Umbilical cord (tissue), 2 donors: ENCODE results near the gene RRP36. TPM values are rescaled to one million over a fixed set of nuclear protein-coding genes. Genes with fewer than 3 reads are reported as not detected.

Experiments used
- DNase-seq: peaks from one replicate; pipeline ENCODE4 v3.0.0-alpha.2; 2015; ENCODE audit warnings: low spot score
- total RNA-seq: library from RNA; depleted of rRNA; stranded (reverse); fragments of >200 nt; gene quantifications from one replicate; pipeline ENCODE4 v1.2.3, GENCODE V29; 2014; ENCODE audit warnings: low replicate concordance; ENCODE audit not compliant: insufficient read depth

RRP36 gene
- total RNA-seq, 1 donor from 2014 or later = 26.2 TPM

DNA sequence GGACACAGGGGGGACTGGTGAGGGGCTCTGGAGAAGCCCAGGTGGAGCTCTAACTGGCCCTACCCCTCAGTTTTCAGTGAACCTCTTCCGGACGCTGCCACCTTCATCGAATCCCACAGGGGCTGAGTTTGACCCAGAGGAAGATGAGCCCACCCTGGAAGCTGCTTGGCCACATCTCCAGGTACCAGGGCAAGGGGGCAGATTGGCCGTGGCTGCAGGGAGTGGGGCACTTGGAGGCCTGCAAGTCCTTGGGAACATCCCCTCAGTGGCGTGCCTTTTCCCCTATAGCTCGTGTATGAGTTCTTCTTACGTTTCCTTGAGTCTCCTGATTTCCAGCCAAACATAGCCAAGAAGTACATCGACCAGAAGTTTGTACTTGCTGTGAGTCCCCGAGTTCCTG, 14.3 kb upstream of the RRP36 start:
- DNase-seq = no peak

DNA sequence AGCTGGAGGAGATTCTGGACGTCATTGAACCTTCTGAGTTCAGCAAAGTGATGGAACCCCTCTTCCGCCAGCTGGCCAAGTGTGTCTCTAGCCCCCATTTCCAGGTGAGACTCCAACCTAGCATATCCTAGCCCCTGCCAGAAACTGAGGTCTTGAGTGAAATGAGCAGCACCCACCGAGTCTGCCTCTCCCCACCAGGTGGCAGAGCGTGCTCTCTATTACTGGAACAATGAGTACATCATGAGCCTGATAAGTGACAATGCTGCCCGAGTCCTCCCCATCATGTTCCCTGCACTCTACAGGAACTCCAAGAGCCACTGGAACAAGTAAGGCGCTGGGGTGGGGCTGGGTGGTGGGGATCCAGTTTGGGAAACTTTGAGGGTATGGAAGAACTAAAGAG, 12.3 kb upstream of the RRP36 start:
- peak; percentile 35 for DNase-seq

DNA sequence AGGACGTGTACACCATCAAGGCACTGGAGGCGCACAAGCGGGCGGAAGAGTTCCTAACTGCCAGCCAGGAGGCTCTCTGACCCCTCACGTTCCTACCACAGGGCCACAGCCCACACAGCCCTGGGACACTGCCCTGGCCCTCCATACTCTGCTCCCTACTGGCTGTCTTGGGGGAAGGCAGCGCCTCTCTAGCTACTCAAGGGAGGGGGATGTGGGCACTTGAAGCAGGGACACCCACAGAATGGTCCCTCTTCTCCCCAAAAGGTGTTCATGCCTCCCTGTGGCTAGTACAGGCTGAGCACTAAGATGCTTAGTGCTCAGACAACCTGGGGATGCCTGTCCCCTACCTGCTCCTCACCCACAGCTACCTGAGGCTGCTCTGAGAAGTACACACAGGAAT, 10.2 kb upstream of the RRP36 start:
- no peak for DNase-seq

- DNase-seq = no peak
Measured at GRCh38 chr6:43012364-43012763, 9.1 kb upstream of the RRP36 start.

- DNase-seq = peak; percentile 85
Measured at GRCh38 chr6:43013097-43013842, 8.2 kb upstream of the RRP36 start.

GRCh38 chr6:43013843-43014433, 7.5 kb upstream of the RRP36 start, which contains the start of the genes KLHDC3 and MEA1:
Gene KLHDC3, plus strand, starts transcription at chr6:43014249. Its CDS starts 2,944 bp downstream, at chr6:43017193.
Gene MEA1, minus strand, starts transcription at chr6:43013946. Its CDS starts 133 bp downstream, at chr6:43013813.
- peak; percentile 100 for DNase-seq

GRCh38 chr6:43014434-43014909, 7.0 kb upstream of the RRP36 start:
- DNase-seq = peak; percentile 56

DNA sequence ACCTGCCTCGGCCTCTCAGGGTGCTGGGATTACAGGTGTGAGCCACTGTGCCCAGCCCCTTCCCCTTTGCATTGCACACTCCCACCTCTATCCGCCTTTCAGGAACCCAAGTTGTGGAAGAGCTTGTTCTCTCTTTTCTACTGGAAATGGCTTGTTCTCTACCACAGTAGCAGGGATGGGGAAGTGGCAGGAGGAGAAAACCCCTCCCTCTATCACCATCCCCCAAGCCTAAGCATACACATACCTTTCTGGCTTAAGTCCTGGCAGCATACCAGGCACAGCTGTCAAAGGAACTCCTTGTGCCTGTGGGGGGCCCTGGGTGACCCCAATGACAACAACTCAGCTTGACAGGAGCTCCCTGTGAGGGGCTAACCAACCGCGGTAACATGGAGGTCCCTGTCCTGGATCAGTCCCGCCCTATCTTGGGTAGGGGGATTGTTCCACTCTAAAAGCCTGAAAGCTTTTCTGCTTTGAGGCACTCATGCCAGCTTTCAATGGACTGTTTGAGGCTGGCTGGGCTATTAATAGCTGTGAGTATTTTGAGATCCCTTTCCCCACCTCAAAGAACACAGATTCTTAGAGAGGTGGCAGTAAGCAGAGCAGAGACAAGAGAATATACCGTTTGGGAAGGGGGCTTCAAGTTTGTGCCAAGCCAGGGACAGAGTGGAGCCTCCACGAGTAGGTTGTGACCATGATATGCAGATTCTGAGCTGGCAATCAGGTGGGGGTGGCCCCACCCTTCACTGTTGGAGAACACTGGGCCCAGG, 5.1 kb upstream of the RRP36 start:
- no peak for DNase-seq

DNA sequence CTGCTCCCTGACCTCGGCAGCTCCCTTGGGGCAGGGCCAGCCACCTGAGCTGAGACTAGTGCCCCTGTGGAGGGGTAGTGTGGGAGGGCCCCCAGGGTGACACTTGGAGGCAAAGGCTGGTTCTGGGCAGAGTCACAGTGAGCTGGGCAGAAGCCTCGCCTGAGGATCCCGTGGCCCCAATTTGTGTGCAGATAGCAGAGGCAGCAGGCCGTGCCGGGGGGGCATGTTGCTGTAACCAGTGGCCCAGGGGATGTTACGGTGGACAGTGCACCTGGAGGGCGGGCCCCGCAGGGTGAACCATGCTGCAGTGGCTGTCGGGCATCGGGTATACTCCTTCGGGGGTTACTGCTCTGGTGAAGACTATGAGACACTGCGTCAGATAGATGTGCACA, 4.5 kb upstream of the RRP36 start:
- DNase-seq = no peak

DNA sequence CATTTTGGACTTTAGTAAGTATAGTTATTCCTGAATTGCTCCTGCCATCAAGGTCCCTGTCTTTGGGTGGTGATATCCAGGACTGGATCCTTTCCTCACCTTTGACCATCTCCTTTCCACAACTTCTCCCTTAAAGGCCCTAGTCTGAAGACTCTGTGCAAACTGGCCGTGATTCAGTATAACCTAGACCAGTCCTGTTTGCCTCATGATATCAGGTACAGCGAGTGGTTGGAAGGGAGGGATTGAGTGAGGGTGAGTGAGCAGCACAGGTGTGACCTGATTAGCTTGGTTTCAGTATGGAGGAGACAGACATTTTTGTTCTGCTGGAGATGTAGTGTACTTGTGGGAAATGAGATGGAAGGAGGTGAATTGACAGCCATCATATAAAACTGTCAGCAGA, 2.3 kb upstream of the RRP36 start:
- DNase-seq = no peak

DNA sequence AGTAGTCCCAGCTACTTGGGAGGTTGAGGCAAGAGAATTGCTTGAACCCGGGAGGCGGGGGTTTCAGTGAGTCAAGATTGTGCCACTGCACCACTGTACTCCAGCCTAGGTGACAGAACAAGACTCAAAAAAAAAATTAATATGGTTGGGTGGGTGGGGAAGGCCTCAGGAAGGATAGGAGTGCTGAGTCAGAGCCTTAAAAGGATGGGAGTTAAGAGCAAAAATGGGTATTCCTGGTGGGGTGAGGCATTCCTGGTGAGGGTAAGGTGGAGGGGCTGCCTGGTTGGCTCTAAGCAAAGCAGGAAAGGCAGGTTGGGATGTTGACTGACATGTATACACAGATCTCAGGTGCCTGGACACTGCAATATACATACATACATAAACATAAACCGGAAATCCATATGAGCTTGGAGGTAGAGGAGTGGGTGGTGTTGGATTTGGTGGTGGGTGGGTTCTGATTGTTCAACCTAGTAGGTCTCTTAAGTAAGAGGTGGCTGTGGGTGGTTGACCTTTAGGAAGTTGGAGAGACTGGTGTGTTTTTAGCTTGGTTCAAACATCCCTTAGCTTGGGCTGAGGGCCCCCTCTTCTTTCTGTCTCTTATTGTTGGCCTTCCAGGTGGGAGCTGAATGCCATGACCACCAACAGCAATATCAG, 1.2 kb upstream of the RRP36 start:
- no peak for DNase-seq

DNA sequence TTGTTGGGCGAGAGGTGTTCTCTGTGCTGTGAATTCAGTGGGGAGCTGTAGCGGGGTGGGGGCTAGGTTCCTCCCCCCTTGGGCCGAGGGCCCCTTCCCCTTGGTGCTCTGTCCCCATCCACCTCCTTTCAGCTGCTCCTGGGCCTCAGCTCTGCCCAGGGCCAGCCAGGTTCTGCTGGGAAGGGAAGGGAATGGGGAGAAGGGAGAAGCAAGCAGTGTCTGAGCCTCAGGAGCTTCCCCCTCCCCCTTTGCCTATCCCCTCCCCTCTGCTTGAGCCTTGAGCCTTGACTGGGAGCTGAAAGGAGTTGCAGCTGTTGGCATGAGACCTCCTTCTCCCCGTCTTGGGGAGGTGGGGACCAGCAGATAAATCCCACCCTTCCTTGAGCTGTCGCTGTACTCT, 576 bp upstream of the RRP36 start:
- DNase-seq = peak; percentile 55

GRCh38 chr6:43024436-43024835, 3.0 kb downstream of the RRP36 start:
- DNase-seq = no peak

DNA sequence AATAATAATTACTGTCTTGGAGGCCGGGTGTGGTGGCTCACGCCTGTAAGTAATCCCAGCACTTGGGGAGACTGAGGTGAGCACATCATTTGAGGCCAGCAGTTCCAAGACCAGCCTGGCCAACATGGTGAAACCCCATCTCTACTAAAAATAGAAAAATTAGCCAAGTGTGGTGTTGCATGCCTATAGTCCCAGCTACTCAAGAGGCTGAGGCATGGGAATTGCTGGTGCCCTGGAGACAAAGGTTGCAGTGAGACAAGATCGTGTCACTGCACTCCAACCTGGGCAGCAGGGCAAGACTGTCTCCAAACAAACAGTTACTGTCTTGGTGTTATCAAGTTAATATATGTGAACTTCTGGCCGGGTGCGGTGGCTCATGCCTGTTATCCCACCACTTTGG, 4.9 kb downstream of the RRP36 start:
- no peak for DNase-seq

DNA sequence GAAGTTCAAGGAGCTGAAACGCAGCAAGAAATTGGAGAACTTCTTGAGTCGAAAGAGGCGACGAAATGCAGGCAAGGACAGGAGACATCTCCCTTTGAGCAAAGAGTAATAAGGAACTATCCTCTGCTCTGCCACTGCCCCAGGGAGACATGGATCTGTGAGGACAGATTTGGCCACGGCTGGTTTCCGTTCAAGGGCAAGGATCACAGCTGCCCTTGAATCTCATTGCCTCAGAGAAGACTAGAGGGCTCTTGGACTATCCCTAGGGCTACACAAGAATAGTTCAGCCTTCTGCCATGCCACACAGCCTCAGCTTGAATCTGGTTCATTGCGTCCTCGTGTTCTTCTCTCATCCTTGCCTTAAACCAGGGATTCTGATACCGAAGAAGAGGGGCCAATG, 7.7 kb downstream of the RRP36 start:
- DNase-seq = no peak

- no peak for DNase-seq
Measured at GRCh38 chr6:43032326-43032725, 10.9 kb downstream of the RRP36 start.

GRCh38 chr6:43033496-43034189, 12.2 kb downstream of the RRP36 start:
- no peak for DNase-seq

DNA sequence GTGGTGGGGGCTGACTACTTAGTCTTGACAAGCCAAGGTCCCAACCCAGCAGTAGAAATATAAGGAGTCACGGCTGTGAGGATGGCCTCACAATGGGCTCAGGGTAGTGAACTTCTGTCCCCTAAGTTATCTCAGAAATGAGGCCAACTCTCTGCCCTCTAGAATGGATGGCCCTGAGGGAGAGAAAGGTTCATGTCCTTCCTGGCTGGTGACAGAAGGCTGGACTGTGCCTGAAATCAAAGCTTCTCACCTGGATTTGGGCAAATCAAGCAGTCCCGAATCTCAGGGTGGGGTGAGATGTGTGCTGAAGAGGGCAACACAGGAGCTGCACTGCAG, 12.7 kb downstream of the RRP36 start:
- DNase-seq = no peak

DNA sequence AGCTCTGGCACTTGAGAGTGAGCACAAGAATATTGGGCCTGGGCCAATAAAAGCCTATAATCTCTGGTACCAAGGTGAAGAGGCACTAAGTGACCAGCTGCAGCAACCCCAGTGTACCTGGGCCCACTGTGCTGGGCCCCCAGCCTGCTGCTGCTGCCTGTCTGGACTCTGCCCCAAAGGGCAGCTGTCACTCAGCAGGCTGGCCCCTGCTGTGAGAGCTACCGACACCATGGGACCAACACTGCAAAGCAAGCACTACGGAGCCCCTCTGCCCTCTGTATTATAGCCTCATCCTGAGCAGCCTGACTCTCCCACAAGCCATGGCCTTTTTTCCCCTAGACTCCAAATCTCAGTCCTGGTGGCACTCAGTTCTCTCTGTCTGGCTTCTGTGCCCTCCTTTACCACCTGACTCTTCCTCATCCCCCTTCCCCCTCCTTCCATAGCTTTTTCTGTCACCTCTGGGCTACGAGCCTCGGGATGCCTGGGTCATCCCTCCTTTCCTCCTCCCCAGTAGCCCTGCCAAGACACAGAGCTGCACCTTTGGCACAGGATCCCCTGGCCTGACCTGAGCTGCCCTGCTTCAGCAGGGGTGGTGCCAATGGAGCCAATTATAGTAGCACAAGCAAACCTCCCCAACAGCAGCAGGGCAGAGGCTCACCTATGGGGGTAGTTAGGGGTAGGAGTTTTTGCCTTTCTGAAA, 14.2 kb downstream of the RRP36 start:
- DNase-seq = no peak

DNA sequence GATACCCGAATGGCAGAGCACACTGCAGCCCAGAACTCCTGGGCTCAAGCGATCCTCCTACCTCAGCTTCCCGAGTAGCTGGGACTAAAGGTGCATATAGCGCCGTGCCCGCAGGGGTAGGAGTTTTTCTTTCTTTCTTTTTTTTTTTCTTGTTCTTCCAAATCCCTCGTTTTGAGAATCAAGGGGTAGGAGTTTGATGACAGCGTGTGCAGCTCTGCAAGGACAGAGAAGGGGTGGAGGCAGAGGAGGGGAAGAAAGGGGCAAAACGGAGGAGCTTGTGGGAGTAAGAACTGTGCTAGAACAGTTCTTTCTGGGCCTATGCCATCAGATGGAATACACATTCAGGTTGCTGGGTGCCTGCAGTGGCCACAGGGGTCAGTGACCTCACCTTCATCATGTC, 15.3 kb downstream of the RRP36 start:
- no peak for DNase-seq

- no peak for DNase-seq
Measured at GRCh38 chr6:43037197-43037596, 15.8 kb downstream of the RRP36 start.
